A673 (cell line): ENCODE measurements around the gene RIC1. TPM values are rescaled to one million over a fixed set of nuclear protein-coding genes. Genes with fewer than 3 reads are reported as not detected.

Experiments
- BruUV-seq: library from RNA; stranded (reverse); fragments of 400-500 nt; replicated peaks from 2 replicates; lab custom pipeline; 2021; lab: Mats Ljungman, UMichigan
- CTCF ChIA-PET: fragments of 300-600 bp; sonication (Branson Sonifier 250); formaldehyde crosslinking; loops from one replicate; lab custom pipeline; 2022; ENCODE audit warnings: antibody characterized with exemption; lab: Charles Lee
- POLR2A ChIA-PET: fragments of 300-600 bp; sonication (Branson Sonifier 250); formaldehyde crosslinking; loops from one replicate; lab custom pipeline; 2022; ENCODE audit warnings: antibody characterized with exemption; ENCODE audit not compliant: low non-redundant PET; lab: Charles Lee
- DNase-seq: peaks from one replicate; pipeline ENCODE4 v3.0.0-alpha.2; 2015; ENCODE audit warnings: low spot score
- H3K27ac ChIP-seq: fragments of 200-600 bp; sonication (generic); 2 replicates; pipeline ENCODE4 v1.5.1; 2016; ENCODE audit warnings: mixed run types, low read depth, mild to moderate bottlenecking, mixed read lengths, antibody characterized with exemption, low read length; ENCODE audit not compliant: poor library complexity, severe bottlenecking
- H3K27me3 ChIP-seq: fragments of 200-600 bp; sonication (generic); replicated peaks from 2 replicates; pipeline ENCODE4 v1.6.1; 2017; ENCODE audit warnings: mixed run types, low read depth, mild to moderate bottlenecking, mixed read lengths, antibody characterized with exemption, low read length; ENCODE audit not compliant: insufficient read depth, poor library complexity
- H3K36me3 ChIP-seq: fragments of 200-600 bp; sonication (generic); 2 replicates; pipeline ENCODE4 v1.6.1; 2016; ENCODE audit warnings: mixed run types, mild to moderate bottlenecking, mixed read lengths, antibody characterized with exemption, low read length; ENCODE audit not compliant: insufficient read depth, poor library complexity, severe bottlenecking
- H3K4me1 ChIP-seq: fragments of 200-600 bp; sonication (generic); 2 replicates; pipeline ENCODE4 v1.6.1; 2017; ENCODE audit warnings: mixed run types, mild to moderate bottlenecking, mixed read lengths, antibody characterized with exemption, low read length; ENCODE audit not compliant: insufficient read depth, poor library complexity, severe bottlenecking
- H3K4me3 ChIP-seq: fragments of 200-600 bp; sonication (generic); 2 replicates; pipeline ENCODE4 v1.5.1; 2016; ENCODE audit warnings: low read depth, mixed run types, mild to moderate bottlenecking, mixed read lengths, low read length; ENCODE audit not compliant: poor library complexity, severe bottlenecking
- H3K9me3 ChIP-seq: fragments of 200-600 bp; sonication (generic); 2 replicates; pipeline ENCODE4 v1.6.1; 2016; ENCODE audit warnings: mixed run types, low read depth, mild to moderate bottlenecking, mixed read lengths, antibody characterized with exemption, low read length; ENCODE audit not compliant: poor library complexity, severe bottlenecking
- EZH2 ChIP-seq: fragments of 200-600 bp; sonication (generic); IDR thresholded peaks from 2 replicates; pipeline ENCODE4 v1.6.1; 2017; ENCODE audit warnings: borderline replicate concordance, low read depth, mild to moderate bottlenecking, mixed read lengths, antibody characterized with exemption, low read length; ENCODE audit not compliant: poor library complexity, severe bottlenecking
- intact Hi-C: fragments of 100-400 bp; cut with micrococcal nuclease; formaldehyde crosslinking; loops from one replicate; pipeline ENCODE4 v1.10.0; 2022; ENCODE audit not compliant: unreplicated experiment
- total RNA-seq: library from RNA; stranded (reverse); gene quantifications from 2 replicates; pipeline ENCODE4 v1.2.3, GENCODE V29; 2021
- TF ChIP-seq, protein P1 (sequence below): fragments of 300-800, 200-600 bp; sonication (generic); conservative IDR thresholded peaks from 2 replicates; pipeline ENCODE4 v1.5.1; 2017; ENCODE audit warnings: low read depth, mild to moderate bottlenecking, antibody characterized with exemption, low read length, moderate library complexity, mixed read lengths

RIC1 gene
- total RNA-seq, 1 experiment from 2014 or later = 23.3 TPM

DNA sequence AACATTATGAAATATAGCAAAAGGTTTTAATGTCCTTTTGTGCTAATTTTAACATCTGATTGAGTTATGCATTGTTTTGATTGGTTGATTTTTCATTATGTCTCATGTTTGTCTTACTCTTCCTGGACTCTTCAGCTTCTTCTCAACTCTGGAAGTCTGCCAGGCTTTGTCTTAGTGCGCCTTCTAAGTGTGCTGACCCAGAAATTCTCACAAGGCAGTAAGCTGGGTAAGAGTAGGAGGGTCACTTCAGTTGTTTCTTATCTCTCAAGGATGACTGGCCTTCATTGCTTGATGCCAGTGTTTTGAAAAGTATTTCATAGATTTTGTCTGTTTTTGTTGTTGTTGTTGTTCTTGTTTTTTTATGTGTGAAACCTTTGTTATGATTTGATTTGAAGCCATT is 59.2 kb downstream of the RIC1 start:
- TF ChIP-seq EZH2 = no peak
- TF ChIP-seq, protein P1, sequence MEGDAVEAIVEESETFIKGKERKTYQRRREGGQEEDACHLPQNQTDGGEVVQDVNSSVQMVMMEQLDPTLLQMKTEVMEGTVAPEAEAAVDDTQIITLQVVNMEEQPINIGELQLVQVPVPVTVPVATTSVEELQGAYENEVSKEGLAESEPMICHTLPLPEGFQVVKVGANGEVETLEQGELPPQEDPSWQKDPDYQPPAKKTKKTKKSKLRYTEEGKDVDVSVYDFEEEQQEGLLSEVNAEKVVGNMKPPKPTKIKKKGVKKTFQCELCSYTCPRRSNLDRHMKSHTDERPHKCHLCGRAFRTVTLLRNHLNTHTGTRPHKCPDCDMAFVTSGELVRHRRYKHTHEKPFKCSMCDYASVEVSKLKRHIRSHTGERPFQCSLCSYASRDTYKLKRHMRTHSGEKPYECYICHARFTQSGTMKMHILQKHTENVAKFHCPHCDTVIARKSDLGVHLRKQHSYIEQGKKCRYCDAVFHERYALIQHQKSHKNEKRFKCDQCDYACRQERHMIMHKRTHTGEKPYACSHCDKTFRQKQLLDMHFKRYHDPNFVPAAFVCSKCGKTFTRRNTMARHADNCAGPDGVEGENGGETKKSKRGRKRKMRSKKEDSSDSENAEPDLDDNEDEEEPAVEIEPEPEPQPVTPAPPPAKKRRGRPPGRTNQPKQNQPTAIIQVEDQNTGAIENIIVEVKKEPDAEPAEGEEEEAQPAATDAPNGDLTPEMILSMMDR = no peak
- POLR2A ChIA-PET = interaction anchor here (0.7 kb wide), 1 partner anchor 727 kb away, joined by 18 read pairs; no protein-coding TSS in a partner anchor
- DNase-seq = peak; percentile 39
- BruUV-seq = no TSS peak
- no peaks in the 10 kb centered on the region for H3K9me3 ChIP-seq
- H3K36me3 ChIP-seq = no peaks in the 10 kb centered on the region
- no peak overlapping the region for H3K27ac ChIP-seq
- no peak overlapping the region for H3K4me3 ChIP-seq
- peaks cover 3% of the 10 kb centered on the region for H3K4me1 ChIP-seq
- CTCF ChIA-PET = no interaction called here
- intact Hi-C loops = no loop called here
- no peaks in the 10 kb centered on the region for H3K27me3 ChIP-seq

DNA sequence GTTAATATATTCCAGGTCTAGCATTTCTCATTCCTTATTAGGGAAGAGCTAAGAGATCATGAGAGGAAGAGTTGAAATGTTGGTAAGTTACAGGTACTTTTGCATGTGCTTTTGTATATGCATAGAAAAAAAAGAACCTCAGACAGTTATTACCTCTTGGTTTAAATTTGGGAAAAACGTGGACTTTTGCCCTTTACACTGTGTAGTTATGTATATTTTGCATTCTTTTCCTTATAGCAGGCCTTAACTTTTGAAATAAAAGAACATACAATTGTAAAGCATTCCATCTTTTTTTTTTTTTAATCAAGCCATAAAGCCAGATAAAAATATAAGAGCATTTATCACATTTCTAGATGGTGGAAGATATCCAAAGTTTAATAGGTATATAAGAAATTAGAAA is 61.4 kb downstream of the RIC1 start:
- Histone ChIP-seq H3K4me1 (peaks cover 3% of the 10 kb centered on the region), H3K9me3 (no peaks in the 10 kb centered on the region), H3K36me3 (no peaks in the 10 kb centered on the region), H3K27me3 (no peaks in the 10 kb centered on the region), H3K27ac (no peak overlapping the region), H3K4me3 (no peak overlapping the region)
- no peak for DNase-seq
- ChIA-PET CTCF (no interaction called here), POLR2A (no interaction called here)
- intact Hi-C loops = no loop called here
- no TSS peak for BruUV-seq
- TF ChIP-seq, protein P1 = no peak
- no peak for TF ChIP-seq EZH2

DNA sequence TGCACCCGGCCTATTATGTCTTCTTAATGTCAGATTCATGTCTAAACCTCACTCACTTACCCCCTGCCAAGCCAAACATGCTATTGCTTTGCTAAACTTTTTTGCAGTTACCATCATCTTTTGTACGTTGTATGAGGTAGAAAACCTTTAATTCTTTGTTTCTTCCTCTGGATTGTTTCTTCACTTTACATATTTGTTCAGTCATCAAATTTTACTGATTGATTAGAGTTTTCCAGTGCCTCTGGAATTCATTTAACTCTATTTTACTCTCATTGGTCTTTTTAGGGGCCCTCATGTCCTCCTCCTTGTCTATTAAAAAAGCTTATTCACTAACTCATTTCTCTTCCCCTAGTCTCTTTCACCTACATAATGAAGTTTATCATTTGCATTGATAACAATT is 67.0 kb downstream of the RIC1 start:
- Histone ChIP-seq H3K27ac (no peak overlapping the region), H3K4me1 (no peaks in the 10 kb centered on the region), H3K4me3 (no peak overlapping the region), H3K36me3 (no peaks in the 10 kb centered on the region), H3K9me3 (no peaks in the 10 kb centered on the region), H3K27me3 (no peaks in the 10 kb centered on the region)
- CTCF ChIA-PET = no interaction called here
- POLR2A ChIA-PET = interaction anchor here (0.6 to 0.7 kb wide), 2 partner anchors 14 to 76 kb away, joined by 4 to 6 read pairs; no protein-coding TSS in a partner anchor
- intact Hi-C loops = no loop called here
- BruUV-seq = no TSS peak
- DNase-seq = no peak
- TF ChIP-seq, protein P1 = no peak
- no peak for TF ChIP-seq EZH2
